ENCODE results near the gene KRT17. TPM values are rescaled to one million over a fixed set of nuclear protein-coding genes. Genes with fewer than 3 reads are reported as not detected.
"Not testable (repeated sequence)": the region's sequence is repeated elsewhere in the genome, so short reads cannot be mapped to it uniquely, and the experiment has no call there.

The KRT17 gene
- polyA plus RNA-seq, 1 donor (not counting 4 experiments of a cell fraction or from before 2014, with no cell fraction given) = 8,666 TPM

GRCh38 chr17:41615454-41615853 is 8.9 kb downstream of the KRT17 start:
- H3K9ac ChIP-seq (ENCODE audit: control insufficient read depth, extremely low read depth, insufficient read depth, low read length) = peak overlapping the region; percentile 22
- no peaks in the 10 kb centered on the region for H3K9me3 ChIP-seq (ENCODE audit: control insufficient read depth, low read depth, low read length)
- H3K79me2 ChIP-seq (ENCODE audit: control insufficient read depth, insufficient read depth, low read length) = no peaks in the 10 kb centered on the region
- TF ChIP-seq CTCF (optimal IDR thresholded peaks at IDR 0.05 in 1 of 3, IDR thresholded peaks at IDR 0.05 in 1 of 3, conservative IDR thresholded peaks at IDR 0.05 in 1 of 3; ENCODE audit: extremely low read depth in 1 of 3, insufficient read depth in 2 of 3, low read length in 3 of 3) = peak in 2 of 3 experiments; percentile 8 to 34
- no peak for TF ChIP-seq EZH2 (IDR thresholded peaks at IDR 0.05; ENCODE audit: low read length)
- H3K36me3 ChIP-seq (ENCODE audit: control insufficient read depth in 2 of 2, extremely low read depth in 1 of 2, insufficient read depth in 2 of 2, low read length in 2 of 2) = peaks cover 0 to 3% of the 10 kb centered on the region in 2 experiments
- no peak overlapping the region for H2AFZ ChIP-seq (ENCODE audit: control insufficient read depth, low read length)
- no peak overlapping the region for H3K4me2 ChIP-seq (ENCODE audit: control insufficient read depth, extremely low read depth, insufficient read depth, low read depth, low read length)
- peaks cover 39% of the 10 kb centered on the region for H3K4me1 ChIP-seq (ENCODE audit: control insufficient read depth, extremely low read depth, insufficient read depth, low read length)
- dilution Hi-C loops (cut with MboI; ENCODE audit: extremely low pct_ligation_motif_present, low sequenced_read_pairs) = no loop called here
- no peak overlapping the region for H3K27ac ChIP-seq (ENCODE audit: control insufficient read depth, insufficient read depth, low read length)
- FAIRE-seq (peak; percentile 100), DNase-seq (ENCODE audit: low read depth, low spot score) (peak; percentile 99)
- H3K4me3 ChIP-seq (ENCODE audit: control insufficient read depth in 2 of 3, extremely low read depth in 1 of 3, insufficient read depth in 2 of 3, low read depth in 1 of 3, low read length in 3 of 3) = no peak overlapping the region
- no peaks in the 10 kb centered on the region for H4K20me1 ChIP-seq (ENCODE audit: control insufficient read depth, extremely low read depth, insufficient read depth, low read length)
- H3K9me1 ChIP-seq (ENCODE audit: control insufficient read depth, extremely low read depth, insufficient read depth, low read length) = no peaks in the 10 kb centered on the region
- H3K27me3 ChIP-seq (ENCODE audit: control insufficient read depth, extremely low read depth, insufficient read depth, low read length) = no peaks in the 10 kb centered on the region

GRCh38 chr17:41614767-41615166 is 9.6 kb downstream of the KRT17 start:
- H3K9ac ChIP-seq (ENCODE audit: control insufficient read depth, extremely low read depth, insufficient read depth, low read length); H3K4me2 ChIP-seq (ENCODE audit: control insufficient read depth, extremely low read depth, insufficient read depth, low read depth, low read length); FAIRE-seq; H3K36me3 ChIP-seq (ENCODE audit: control insufficient read depth in 2 of 2, extremely low read depth in 1 of 2, insufficient read depth in 2 of 2, low read length in 2 of 2); H3K9me3 ChIP-seq (ENCODE audit: control insufficient read depth, low read depth, low read length); dilution Hi-C loops (cut with MboI; ENCODE audit: extremely low pct_ligation_motif_present, low sequenced_read_pairs); H3K27me3 ChIP-seq (ENCODE audit: control insufficient read depth, extremely low read depth, insufficient read depth, low read length); H3K9me1 ChIP-seq (ENCODE audit: control insufficient read depth, extremely low read depth, insufficient read depth, low read length); H3K4me3 ChIP-seq (ENCODE audit: control insufficient read depth in 2 of 3, extremely low read depth in 1 of 3, insufficient read depth in 2 of 3, low read depth in 1 of 3, low read length in 3 of 3); H4K20me1 ChIP-seq (ENCODE audit: control insufficient read depth, extremely low read depth, insufficient read depth, low read length); H3K27ac ChIP-seq (ENCODE audit: control insufficient read depth, insufficient read depth, low read length); H3K79me2 ChIP-seq (ENCODE audit: control insufficient read depth, insufficient read depth, low read length); DNase-seq (ENCODE audit: low read depth, low spot score); H2AFZ ChIP-seq (ENCODE audit: control insufficient read depth, low read length): not testable (repeated sequence)
- peaks cover 39% of the 10 kb centered on the region for H3K4me1 ChIP-seq (ENCODE audit: control insufficient read depth, extremely low read depth, insufficient read depth, low read length)

- H3K4me3 ChIP-seq (ENCODE audit: control insufficient read depth in 2 of 3, extremely low read depth in 1 of 3, insufficient read depth in 2 of 3, low read depth in 1 of 3, low read length in 3 of 3) = no peak overlapping the region
- no peak for TF ChIP-seq CTCF (optimal IDR thresholded peaks at IDR 0.05 in 1 of 3, IDR thresholded peaks at IDR 0.05 in 1 of 3, conservative IDR thresholded peaks at IDR 0.05 in 1 of 3; ENCODE audit: extremely low read depth in 1 of 3, insufficient read depth in 2 of 3, low read length in 3 of 3)
- TF ChIP-seq EZH2 (IDR thresholded peaks at IDR 0.05; ENCODE audit: low read length) = no peak
- H2AFZ ChIP-seq (ENCODE audit: control insufficient read depth, low read length) = no peak overlapping the region
- FAIRE-seq (no peak), DNase-seq (ENCODE audit: low read depth, low spot score) (no peak)
- H3K27ac ChIP-seq (ENCODE audit: control insufficient read depth, insufficient read depth, low read length) = no peak overlapping the region
- dilution Hi-C loops (cut with MboI; ENCODE audit: extremely low pct_ligation_motif_present, low sequenced_read_pairs) = no loop called here
- no peaks in the 10 kb centered on the region for H3K27me3 ChIP-seq (ENCODE audit: control insufficient read depth, extremely low read depth, insufficient read depth, low read length)
- H3K79me2 ChIP-seq (ENCODE audit: control insufficient read depth, insufficient read depth, low read length) = no peaks in the 10 kb centered on the region
- H4K20me1 ChIP-seq (ENCODE audit: control insufficient read depth, extremely low read depth, insufficient read depth, low read length) = no peaks in the 10 kb centered on the region
- H3K9ac ChIP-seq (ENCODE audit: control insufficient read depth, extremely low read depth, insufficient read depth, low read length) = no peak overlapping the region
- no peak overlapping the region for H3K4me2 ChIP-seq (ENCODE audit: control insufficient read depth, extremely low read depth, insufficient read depth, low read depth, low read length)
- no peaks in the 10 kb centered on the region for H3K9me3 ChIP-seq (ENCODE audit: control insufficient read depth, low read depth, low read length)
- peaks cover 0 to 4% of the 10 kb centered on the region in 2 experiments for H3K36me3 ChIP-seq (ENCODE audit: control insufficient read depth in 2 of 2, extremely low read depth in 1 of 2, insufficient read depth in 2 of 2, low read length in 2 of 2)
- H3K9me1 ChIP-seq (ENCODE audit: control insufficient read depth, extremely low read depth, insufficient read depth, low read length) = no peaks in the 10 kb centered on the region
- H3K4me1 ChIP-seq (ENCODE audit: control insufficient read depth, extremely low read depth, insufficient read depth, low read length) = peaks cover 39% of the 10 kb centered on the region
These were observed 10.3 kb downstream of the KRT17 start for GRCh38 chr17:41614098-41614497.

All from keratinocyte (primary cell).